Mononuclear cell (primary cell): ENCODE measurements around the gene LAG3. TPM values are rescaled to one million over a fixed set of nuclear protein-coding genes. Genes with fewer than 3 reads are reported as not detected.

ENCODE experiments used
- H3K27me3 ChIP-seq: 2 replicates; pipeline ENCODE4 v1.6.0; 2011; ENCODE audit warnings: low read length, control low read depth; ENCODE audit not compliant: insufficient read depth
- H3K4me1 ChIP-seq: 2 replicates; pipeline ENCODE4 v1.5.1; 2011; ENCODE audit warnings: mild to moderate bottlenecking, low read length, control low read depth; ENCODE audit not compliant: insufficient read depth
- H3K4me3 ChIP-seq: 2 replicates; pipeline ENCODE4 v1.5.1; 2011; ENCODE audit warnings: mild to moderate bottlenecking, low read length, moderate library complexity
- H3K9me3 ChIP-seq: 2 replicates; pipeline ENCODE4 v1.5.1; 2011; ENCODE audit warnings: low read depth, mild to moderate bottlenecking, control low read depth, low read length
- total RNA-seq: library from RNA; depleted of rRNA; stranded (reverse); fragments of >200 nt; gene quantifications from one replicate; pipeline ENCODE4 v1.2.3, GENCODE V29; 2012

LAG3 gene
- total RNA-seq, 1 donor = 0.31 TPM

DNA sequence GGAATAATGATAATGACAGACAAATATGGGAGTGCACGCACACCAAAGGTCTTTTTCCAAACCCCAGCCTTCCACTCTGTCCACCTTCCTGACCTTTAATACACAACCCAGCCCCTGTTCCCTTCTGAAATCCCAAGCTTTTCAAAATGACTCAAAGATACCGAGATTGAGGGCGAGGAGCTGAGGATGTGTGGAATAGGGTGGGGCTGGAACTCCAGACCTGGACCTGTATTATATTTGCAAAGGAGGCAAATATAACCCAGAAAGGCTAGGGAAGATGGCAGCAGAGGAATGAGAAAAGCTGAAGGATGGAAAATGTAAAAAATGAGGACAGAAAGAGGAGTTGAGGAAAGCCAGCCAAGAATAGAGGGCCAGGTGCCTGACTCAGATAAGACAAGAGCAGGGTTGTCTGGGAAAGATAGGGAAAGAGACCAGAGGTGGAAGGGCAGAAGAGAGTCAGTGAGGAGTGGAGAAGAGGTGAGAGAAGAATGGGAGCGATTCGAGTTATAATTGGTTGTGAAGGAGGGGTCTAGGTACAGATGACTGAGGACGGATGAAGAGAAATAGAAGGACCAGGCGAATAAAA, 7.2 kb upstream of the LAG3 start:
- Histone ChIP-seq H3K4me1 (peaks cover 33% of the 10 kb centered on the region), H3K27me3 (peaks cover 30% of the 10 kb centered on the region), H3K9me3 (no peaks in the 10 kb centered on the region), H3K4me3 (no peak overlapping the region)

DNA sequence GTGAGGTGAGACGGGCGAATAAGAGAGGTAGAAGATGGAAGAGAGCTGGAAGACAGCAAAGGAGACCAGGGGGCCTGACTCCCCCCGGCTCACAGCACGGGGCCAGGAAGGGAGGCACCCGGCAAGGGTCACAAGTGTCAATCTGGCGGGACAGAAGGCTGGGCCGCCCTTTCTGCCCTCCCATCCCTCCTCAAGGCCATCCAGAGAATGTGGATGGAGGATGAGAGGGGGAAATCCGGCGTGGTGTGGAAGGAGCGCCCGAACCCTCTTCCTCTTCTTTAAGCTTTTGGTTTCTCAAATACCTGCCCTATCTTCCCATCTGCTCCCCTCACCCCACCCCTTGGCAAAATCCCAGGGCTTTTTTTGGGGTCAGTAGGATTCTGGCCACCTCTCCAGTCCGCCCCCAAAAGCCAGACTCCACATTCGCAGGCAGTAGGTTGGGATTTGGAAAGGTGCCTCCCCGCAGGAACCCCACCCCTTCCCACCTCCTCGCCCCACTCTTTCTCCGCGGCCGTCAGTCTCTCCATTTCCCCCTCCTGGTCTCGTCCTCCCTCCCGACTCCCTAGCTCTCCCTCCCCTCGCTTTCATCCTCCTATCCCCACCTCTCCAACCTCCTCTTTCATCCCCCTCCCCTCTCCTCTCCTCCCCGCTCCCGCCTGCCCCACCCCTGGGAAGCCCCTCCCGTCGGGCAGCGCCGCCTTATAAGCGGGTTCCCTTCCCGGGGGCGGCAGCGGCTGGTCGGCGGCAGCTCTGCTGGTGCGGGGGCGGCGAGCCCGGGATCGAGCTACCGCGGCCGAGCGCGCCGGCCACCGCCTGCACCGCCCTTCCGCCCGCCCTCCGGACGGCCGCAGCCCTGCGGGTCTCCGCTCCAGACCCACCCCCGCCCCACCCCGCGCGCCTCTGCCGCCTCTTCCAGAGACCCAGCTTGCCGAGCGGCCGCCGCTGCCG, 6.4 kb upstream of the LAG3 start, which contains the start of gene PTMS:
Gene PTMS, plus strand, starts transcription at position 730 of the 948 bp plus-strand sequence. CDS start 343 bp downstream, outside the sequence.
- Histone ChIP-seq H3K4me1 (peaks cover 34% of the 10 kb centered on the region), H3K4me3 (peak within 1 kb of the TSS; percentile 43), H3K27me3 (peaks cover 30% of the 10 kb centered on the region), H3K9me3 (no peaks in the 10 kb centered on the region)

- Histone ChIP-seq H3K9me3 (no peaks in the 10 kb centered on the region), H3K4me1 (peaks cover 42% of the 10 kb centered on the region), H3K4me3 (peak overlapping the region; percentile 43), H3K27me3 (peaks cover 30% of the 10 kb centered on the region)
Measured at GRCh38 chr12:6766651-6767349, 5.5 kb upstream of the LAG3 start.

- peaks cover 49% of the 10 kb centered on the region for H3K4me1 ChIP-seq
- H3K27me3 ChIP-seq = peaks cover 30% of the 10 kb centered on the region
- H3K9me3 ChIP-seq = no peaks in the 10 kb centered on the region
- peak overlapping the region; percentile 43 for H3K4me3 ChIP-seq
Measured at GRCh38 chr12:6767353-6768319, 4.7 kb upstream of the LAG3 start.

GRCh38 chr12:6768437-6768914, 3.8 kb upstream of the LAG3 start:
- no peaks in the 10 kb centered on the region for H3K9me3 ChIP-seq
- peaks cover 57% of the 10 kb centered on the region for H3K4me1 ChIP-seq
- no peak overlapping the region for H3K4me3 ChIP-seq
- H3K27me3 ChIP-seq = peaks cover 38% of the 10 kb centered on the region

DNA sequence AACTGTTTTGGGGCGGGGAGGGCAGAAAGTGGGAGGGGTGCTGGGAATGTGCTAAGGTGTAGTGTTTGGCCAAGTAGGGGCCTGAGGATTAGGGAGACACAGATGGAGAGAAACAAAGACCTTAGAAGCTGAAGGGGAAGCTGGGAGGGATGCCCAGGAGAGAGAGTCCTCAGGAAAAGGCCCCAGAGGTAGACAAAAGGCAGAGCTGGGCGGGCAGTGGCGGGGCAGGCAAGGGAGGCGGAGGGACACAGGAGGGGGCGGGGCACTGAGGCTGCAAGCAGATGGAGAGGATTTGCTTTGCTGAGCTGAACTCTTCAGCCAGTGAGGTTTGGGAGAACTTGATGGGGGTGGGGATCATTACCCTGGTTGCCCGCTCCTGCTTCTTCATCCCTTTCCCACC, 3.3 kb upstream of the LAG3 start:
- Histone ChIP-seq H3K4me3 (no peak overlapping the region), H3K4me1 (peaks cover 58% of the 10 kb centered on the region), H3K27me3 (peaks cover 38% of the 10 kb centered on the region), H3K9me3 (no peaks in the 10 kb centered on the region)

GRCh38 chr12:6769666-6770065, 2.7 kb upstream of the LAG3 start:
- Histone ChIP-seq H3K4me3 (no peak overlapping the region), H3K27me3 (peaks cover 44% of the 10 kb centered on the region), H3K4me1 (peaks cover 54% of the 10 kb centered on the region), H3K9me3 (no peaks in the 10 kb centered on the region)

- Histone ChIP-seq H3K27me3 (peaks cover 44% of the 10 kb centered on the region), H3K4me1 (peaks cover 50% of the 10 kb centered on the region), H3K9me3 (no peaks in the 10 kb centered on the region), H3K4me3 (no peak overlapping the region)
Measured at GRCh38 chr12:6770094-6770493, 2.2 kb upstream of the LAG3 start.

DNA sequence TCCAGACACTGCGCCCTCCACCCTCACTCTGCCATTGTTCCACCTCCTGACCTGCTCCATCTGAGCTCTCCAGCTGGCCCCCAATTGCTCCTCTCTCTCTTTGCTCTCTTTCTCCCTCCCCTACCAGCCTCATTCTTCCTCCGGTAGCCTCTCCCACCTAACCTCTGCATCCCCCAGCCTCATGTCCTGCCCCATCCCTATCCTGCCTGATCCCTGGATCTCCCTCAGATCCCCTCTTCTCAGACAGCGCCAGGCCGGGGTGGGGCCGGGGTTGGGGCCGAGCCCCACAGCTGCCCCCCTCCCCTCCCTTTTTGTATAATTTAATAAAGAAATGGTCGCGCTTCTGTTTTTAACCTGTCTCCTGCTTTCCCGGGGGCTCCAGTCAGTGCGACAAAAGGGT, 1.7 kb upstream of the LAG3 start:
- H3K27me3 ChIP-seq = peaks cover 44% of the 10 kb centered on the region
- no peak overlapping the region for H3K4me3 ChIP-seq
- H3K4me1 ChIP-seq = peaks cover 45% of the 10 kb centered on the region
- H3K9me3 ChIP-seq = no peaks in the 10 kb centered on the region

GRCh38 chr12:6771091-6771495, 1.2 kb upstream of the LAG3 start:
- peaks cover 46% of the 10 kb centered on the region for H3K27me3 ChIP-seq

DNA sequence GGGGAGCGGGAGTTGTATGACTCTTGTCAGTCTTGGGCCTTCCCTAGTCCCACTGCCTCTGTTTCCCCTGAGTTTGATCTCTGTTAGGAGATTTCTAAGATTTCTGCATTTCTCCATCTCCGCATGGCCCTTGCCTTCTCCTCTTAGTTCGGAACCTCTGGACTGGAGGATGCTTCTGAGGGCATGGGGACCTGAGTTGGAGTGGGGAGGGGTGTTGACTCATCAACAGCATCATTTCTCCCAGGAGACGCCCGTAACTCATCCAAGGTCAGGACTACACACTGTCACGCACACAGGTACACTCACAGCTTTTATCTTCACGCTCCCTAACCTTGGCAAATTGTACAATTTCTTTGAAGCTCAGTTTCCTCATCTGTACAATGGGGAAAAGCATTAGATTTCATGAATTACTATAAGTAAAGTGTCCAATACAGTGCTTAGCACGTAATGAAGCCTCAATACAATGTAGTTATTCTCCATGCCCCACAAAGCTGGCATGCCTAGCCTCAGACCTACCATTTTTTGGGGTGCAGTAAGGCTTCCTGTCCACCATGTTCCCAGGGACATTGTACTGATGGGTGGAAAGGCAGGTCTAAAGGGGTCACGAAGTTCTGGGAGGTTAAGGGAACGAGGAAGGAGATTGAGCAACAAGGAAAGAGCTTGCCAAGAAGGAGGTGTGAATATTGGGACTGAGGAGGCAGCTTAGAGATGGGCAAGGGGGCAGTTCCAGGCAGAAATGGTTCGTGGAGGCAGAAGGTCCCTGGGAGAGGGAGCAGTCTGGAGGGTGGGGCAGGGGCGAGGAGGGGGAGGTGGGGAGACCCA, 600 bp upstream of the LAG3 start:
- Histone ChIP-seq H3K4me1 (peaks cover 41% of the 10 kb centered on the region), H3K4me3 (no peak overlapping the region), H3K27me3 (peaks cover 52% of the 10 kb centered on the region), H3K9me3 (no peaks in the 10 kb centered on the region)

More at GRCh38 chr12:6771091-6771495, 1.2 kb upstream of the LAG3 start:
- no peak overlapping the region for H3K4me3 ChIP-seq
- H3K9me3 ChIP-seq = no peaks in the 10 kb centered on the region
- peaks cover 41% of the 10 kb centered on the region for H3K4me1 ChIP-seq

- peaks cover 32% of the 10 kb centered on the region for H3K4me1 ChIP-seq
- peak overlapping the region; percentile 12 for H3K4me3 ChIP-seq
- H3K9me3 ChIP-seq = no peaks in the 10 kb centered on the region
- peaks cover 53% of the 10 kb centered on the region for H3K27me3 ChIP-seq
Measured at GRCh38 chr12:6772726-6773589, 638 bp downstream of the LAG3 start.
